Heart right ventricle (tissue), 16 donors: Measurements from ENCODE around the gene C2CD4B. TPM values are rescaled to one million over a fixed set of nuclear protein-coding genes. Genes with fewer than 3 reads are reported as not detected.

Source experiments
- ATAC-seq, 8 donors: fragments of 200-7000 bp; cut with Tn5 transposase; one replicate each; pipeline ENCODE4 v1.9.1; 2020; ENCODE audit warnings: mild to moderate bottlenecking in 8 of 8, moderate library complexity in 8 of 8, moderate number of reproducible peaks in 1 of 8
- DNase-seq, 2 donors: peaks; one replicate each; pipeline ENCODE4 v3.0.0-alpha.2; 2020
- H3K27ac ChIP-seq, 10 donors: fragments of 200-600 bp; sonication (generic) in 2 of 10; one replicate each; pipeline versions ENCODE4 v1.5.0 to v1.8.0; 2020 to 2022; ENCODE audit warnings: mild to moderate bottlenecking in 3 of 10
- H3K27me3 ChIP-seq, 7 donors: fragments of 200-600 bp; one replicate each; pipeline ENCODE4 v1.8.0; 2021 to 2022; ENCODE audit warnings: mild to moderate bottlenecking in 2 of 7
- H3K36me3 ChIP-seq, 9 donors: fragments of 200-600 bp; sonication (generic) in 1 of 9; one replicate each; pipeline versions ENCODE4 v1.5.0 to v1.8.0; 2020 to 2022; ENCODE audit warnings: mild to moderate bottlenecking in 2 of 9
- H3K4me1 ChIP-seq, 9 donors: fragments of 200-600 bp; sonication (generic) in 1 of 9; one replicate each; pipeline versions ENCODE4 v1.5.0 to v1.8.0; 2020 to 2022; ENCODE audit warnings: mild to moderate bottlenecking in 4 of 9
- H3K4me3 ChIP-seq, 10 donors: fragments of 200-600 bp; sonication (generic) in 2 of 10; one replicate each; pipeline versions ENCODE4 v1.5.0 to v1.8.0; 2020 to 2022; ENCODE audit warnings: mild to moderate bottlenecking in 7 of 10, moderate library complexity in 2 of 10
- H3K9me3 ChIP-seq, 11 donors: fragments of 200-600 bp in 10 of 11; sonication (generic) in 2 of 11; one replicate each; pipeline versions ENCODE4 v1.5.0 to v1.8.0; 2013 to 2022; ENCODE audit warnings: mild to moderate bottlenecking in 2 of 11, control low read depth in 1 of 11, moderate library complexity in 1 of 11
- CTCF ChIP-seq, 9 donors: fragments of 200-600 bp; sonication (generic) in 2 of 9; IDR thresholded peaks; one replicate each; pipeline versions ENCODE4 v1.5.0 to v1.8.0; 2021 to 2022; ENCODE audit warnings: antibody characterized with exemption in 9 of 9, mild to moderate bottlenecking in 5 of 9, moderate library complexity in 1 of 9
- WGBS, 2 donors: extraction: QIAGEN DNeasy Blood & Tissue Kit; methylation state at CpG; one replicate each; pipeline ENCODE4 v1.1.7; 2013; ENCODE audit warnings: inconsistent platforms in 1 of 2; 5-methylcytosine and 5-hydroxymethylcytosine counted together
- intact Hi-C, 10 donors: fragments of 100-400 bp; cut with DNase I; formaldehyde crosslinking; loops; one replicate each; pipeline versions ENCODE4 v1.11.1 to v1.14.2; 2022
- polyA plus RNA-seq, 2 donors: library from polyadenylated mRNA; stranded (reverse); fragments of 200-250 nt; gene quantifications; one replicate each; pipeline ENCODE4 v1.2.3, GENCODE V29; 2013
- total RNA-seq, 10 donors: library from RNA; stranded (reverse); fragmentation: NEBNext Ultra II Directional in 3 of 10; extraction: Animal tissue kit (Norgen Biotek cat#: 25700) in 3 of 10; gene quantifications; one replicate each; pipeline versions ENCODE4 v1.2.1 to v1.2.4, GENCODE V29; 2021 to 2023
- donor health status: Arrhythmogenic right ventricular cardiomyopathy.
- donor health status: ischemic (EF 13 %, LVEDD 7.1; RV severe dilation, severe dysfunction).
- donor health status: healthy with polysubstance abuse.
- donor health status: DM: no; HTN: yes; CAD: no.
- donor health status: DM: no; HTN: no; CAD: no.
- donor health status: ischemic (EF 25% LVEDD 6.9; RV normal size, moderate dysfunction).
- donor health status: ischemic (EF 25% LVEDD 5.7; RV mildly dilated, moderate dysfunction).
- donor health status: healthy.
- donor health status: DM: yes; HTN: yes; CAD: no.
- donor health status: Ischemic cardiomyopathy.
- donor health status: ischemic (EF 35%, LVEDD 5.7; RV mildly dilated, moderate dysfunction).
- donor health status: nonischemic (EF 11% LVEDD 7.7; RV severe dilation, severe dysfunction).
- donor health status: DM: yes; HTN: yes; CAD: no.
- donor health status: PGD.
- donor health status: ischemic (EF 29% LVEDD 5.4; RV normal size, mild dysfunction).
- donor health status: nonischemic (EF 23%, LVEDD 6.1; RV moderate dilation, normal function).

The C2CD4B gene
- total and polyA plus RNA-seq, 12 donors = 0.82 to 7.1 (median 2.1) TPM

GRCh38 chr15:62190274-62190673 lies 25.2 kb upstream of the C2CD4B start:
- Histone ChIP-seq H3K27ac (no peak overlapping the region), H3K4me3 (no peak overlapping the region), H3K4me1 (peaks cover 0 to 19% (median 5%) of the 10 kb centered on the region in 9 donors), H3K9me3 (no peaks in the 10 kb centered on the region), H3K36me3 (no peaks in the 10 kb centered on the region), H3K27me3 (peaks cover 0 to 21% (median 4%) of the 10 kb centered on the region in 7 donors)
- TF ChIP-seq CTCF (IDR thresholded peaks at IDR 0.05) = no peak
- intact Hi-C loops = no loop called here
- ATAC-seq (no peak), DNase-seq (no peak)
- 52 to 67% methylated on average over 2 of the region's 2 CpGs for whole genome bisulfite sequencing, 2 donors

- H3K27ac ChIP-seq = no peak overlapping the region
- ATAC-seq = no peak
- WGBS, 2 donors = 89 to 93% methylated on average over 5 of the region's 5 CpGs
- intact Hi-C loops = no loop called here
- no peaks in the 10 kb centered on the region for H3K9me3 ChIP-seq
- no peak overlapping the region for H3K4me3 ChIP-seq
- H3K4me1 ChIP-seq = peaks cover 0 to 19% (median 5%) of the 10 kb centered on the region in 9 donors
- H3K27me3 ChIP-seq = peaks cover 0 to 21% (median 4%) of the 10 kb centered on the region in 7 donors
- no peak for DNase-seq
- no peak for TF ChIP-seq CTCF (IDR thresholded peaks at IDR 0.05)
- H3K36me3 ChIP-seq = no peaks in the 10 kb centered on the region
These were observed 23.7 kb upstream of the C2CD4B start for GRCh38 chr15:62188744-62189143.

- intact Hi-C loops = no loop called here
- WGBS, 2 donors = 75 to 81% methylated on average over 1 of the region's 1 CpG
- Histone ChIP-seq H3K9me3 (no peaks in the 10 kb centered on the region), H3K4me3 (no peak overlapping the region), H3K27ac (peak overlapping the region in 3 of 10 donors; percentile 50 to 70 (median 58)), H3K36me3 (no peaks in the 10 kb centered on the region), H3K27me3 (peaks cover 0 to 19% (median 4%) of the 10 kb centered on the region in 7 donors), H3K4me1 (peaks cover 0 to 19% (median 5%) of the 10 kb centered on the region in 9 donors)
- no peak for ATAC-seq
- no peak for TF ChIP-seq CTCF (IDR thresholded peaks at IDR 0.05)
- DNase-seq = no peak
These were observed 22.8 kb upstream of the C2CD4B start for GRCh38 chr15:62187910-62188309.

GRCh38 chr15:62187425-62187824 lies 22.3 kb upstream of the C2CD4B start:
- H3K9me3 ChIP-seq = no peaks in the 10 kb centered on the region
- H3K36me3 ChIP-seq = no peaks in the 10 kb centered on the region
- no peak overlapping the region for H3K4me3 ChIP-seq
- ATAC-seq (peak in 5 of 8 donors; percentile 29 to 73 (median 56)), DNase-seq (peak in 1 of 2 donors; percentile 21)
- H3K27me3 ChIP-seq = peaks cover 0 to 15% (median 4%) of the 10 kb centered on the region in 7 donors
- H3K4me1 ChIP-seq = peaks cover 0 to 19% (median 5%) of the 10 kb centered on the region in 9 donors
- peak overlapping the region in 4 of 10 donors; percentile 49 to 70 (median 54) for H3K27ac ChIP-seq
- TF ChIP-seq CTCF (IDR thresholded peaks at IDR 0.05) = no peak
- intact Hi-C loops = no loop called here
- 56 to 61% methylated on average over 5 of the region's 5 CpGs for WGBS, 2 donors
